ENCODE results near the gene PYGO2. TPM values are rescaled to one million over a fixed set of nuclear protein-coding genes. Genes with fewer than 3 reads are reported as not detected.

The PYGO2 gene
- total and polyA plus RNA-seq, 4 donors: 12.7 to 34.3 (median 28.2) TPM

- Histone ChIP-seq H3K27ac (ENCODE audit: low read depth, low read length) (no peak overlapping the region), H3K27me3 (ENCODE audit: control insufficient read depth, insufficient read depth, low read length) (no peaks in the 10 kb centered on the region), H3K36me3 (ENCODE audit: control insufficient read depth, insufficient read depth, low read length) (peaks cover 57% of the 10 kb centered on the region), H3K4me1 (ENCODE audit: control insufficient read depth, insufficient read depth, low read length) (peaks cover 31% of the 10 kb centered on the region), H3K9me3 (ENCODE audit: control insufficient read depth, insufficient read depth, low read length) (no peaks in the 10 kb centered on the region), H3K4me3 (ENCODE audit: low read depth, low read length) (no peak overlapping the region)
- no peak for DNase-seq (ENCODE audit: low read depth in 4 of 6, low spot score in 6 of 6)
- 89% methylated on average over 3 of the region's 11 CpGs for WGBS (ENCODE audit: insufficient coverage)
These were observed 13.5 kb downstream of the PYGO2 start for GRCh38 chr1:154948079-154948478.

GRCh38 chr1:154945962-154946850 is 15.4 kb downstream of the PYGO2 start:
- Histone ChIP-seq H3K9me3 (ENCODE audit: control insufficient read depth, insufficient read depth, low read length) (no peaks in the 10 kb centered on the region), H3K36me3 (ENCODE audit: control insufficient read depth, insufficient read depth, low read length) (peaks cover 43% of the 10 kb centered on the region), H3K27ac (ENCODE audit: low read depth, low read length) (no peak overlapping the region), H3K4me3 (ENCODE audit: low read depth, low read length) (no peak overlapping the region), H3K4me1 (ENCODE audit: control insufficient read depth, insufficient read depth, low read length) (peaks cover 32% of the 10 kb centered on the region), H3K27me3 (ENCODE audit: control insufficient read depth, insufficient read depth, low read length) (no peaks in the 10 kb centered on the region)
- 81% methylated on average over 16 of the region's 17 CpGs for WGBS (ENCODE audit: insufficient coverage)
- no peak for DNase-seq (ENCODE audit: low read depth in 4 of 6, low spot score in 6 of 6)

GRCh38 chr1:154945160-154945961 is 16.2 kb downstream of the PYGO2 start:
- H3K9me3 ChIP-seq (ENCODE audit: control insufficient read depth, insufficient read depth, low read length): no peaks in the 10 kb centered on the region
- H3K36me3 ChIP-seq (ENCODE audit: control insufficient read depth, insufficient read depth, low read length): peaks cover 35% of the 10 kb centered on the region
- 80% methylated on average over 14 of the region's 15 CpGs for WGBS (ENCODE audit: insufficient coverage)
- peaks cover 41% of the 10 kb centered on the region for H3K4me1 ChIP-seq (ENCODE audit: control insufficient read depth, insufficient read depth, low read length)
- H3K4me3 ChIP-seq (ENCODE audit: low read depth, low read length): no peak overlapping the region
- no peak for DNase-seq (ENCODE audit: low read depth in 4 of 6, low spot score in 6 of 6)
- no peaks in the 10 kb centered on the region for H3K27me3 ChIP-seq (ENCODE audit: control insufficient read depth, insufficient read depth, low read length)
- H3K27ac ChIP-seq (ENCODE audit: low read depth, low read length): no peak overlapping the region

- Histone ChIP-seq H3K4me1 (ENCODE audit: control insufficient read depth, insufficient read depth, low read length) (peaks cover 48% of the 10 kb centered on the region), H3K36me3 (ENCODE audit: control insufficient read depth, insufficient read depth, low read length) (peaks cover 32% of the 10 kb centered on the region), H3K4me3 (ENCODE audit: low read depth, low read length) (no peak overlapping the region), H3K9me3 (ENCODE audit: control insufficient read depth, insufficient read depth, low read length) (no peaks in the 10 kb centered on the region), H3K27ac (ENCODE audit: low read depth, low read length) (peak overlapping the region; percentile 54), H3K27me3 (ENCODE audit: control insufficient read depth, insufficient read depth, low read length) (no peaks in the 10 kb centered on the region)
- no peak for DNase-seq (ENCODE audit: low read depth in 4 of 6, low spot score in 6 of 6)
- WGBS (ENCODE audit: insufficient coverage): 47% methylated on average over 4 of the region's 9 CpGs
These were observed 17.0 kb downstream of the PYGO2 start for GRCh38 chr1:154944401-154945159.

- Histone ChIP-seq H3K27me3 (ENCODE audit: control insufficient read depth, insufficient read depth, low read length) (no peaks in the 10 kb centered on the region), H3K9me3 (ENCODE audit: control insufficient read depth, insufficient read depth, low read length) (no peaks in the 10 kb centered on the region), H3K27ac (ENCODE audit: low read depth, low read length) (peak overlapping the region; percentile 54), H3K36me3 (ENCODE audit: control insufficient read depth, insufficient read depth, low read length) (peaks cover 32% of the 10 kb centered on the region), H3K4me3 (ENCODE audit: low read depth, low read length) (no peak overlapping the region), H3K4me1 (ENCODE audit: control insufficient read depth, insufficient read depth, low read length) (peaks cover 48% of the 10 kb centered on the region)
- DNase-seq (ENCODE audit: low read depth in 4 of 6, low spot score in 6 of 6): peak in 2 of 6 donors; percentile 77 to 82
- 43% methylated on average over 5 of the region's 6 CpGs for WGBS (ENCODE audit: insufficient coverage)
These were observed 17.8 kb downstream of the PYGO2 start for GRCh38 chr1:154943649-154944400.

- peaks cover 53% of the 10 kb centered on the region for H3K4me1 ChIP-seq (ENCODE audit: control insufficient read depth, insufficient read depth, low read length)
- no peaks in the 10 kb centered on the region for H3K27me3 ChIP-seq (ENCODE audit: control insufficient read depth, insufficient read depth, low read length)
- H3K27ac ChIP-seq (ENCODE audit: low read depth, low read length): no peak overlapping the region
- 58% methylated on average over 4 of the region's 5 CpGs for WGBS (ENCODE audit: insufficient coverage)
- peaks cover 16% of the 10 kb centered on the region for H3K36me3 ChIP-seq (ENCODE audit: control insufficient read depth, insufficient read depth, low read length)
- H3K4me3 ChIP-seq (ENCODE audit: low read depth, low read length): no peak overlapping the region
- no peaks in the 10 kb centered on the region for H3K9me3 ChIP-seq (ENCODE audit: control insufficient read depth, insufficient read depth, low read length)
- DNase-seq (ENCODE audit: low read depth in 4 of 6, low spot score in 6 of 6): peak in 2 of 6 donors; percentile 67 to 69
These were observed 20.1 kb downstream of the PYGO2 start for GRCh38 chr1:154941333-154942013.

GRCh38 chr1:154940651-154941194 is 20.9 kb downstream of the PYGO2 start:
- H3K9me3 ChIP-seq (ENCODE audit: control insufficient read depth, insufficient read depth, low read length): no peaks in the 10 kb centered on the region
- no peak overlapping the region for H3K4me3 ChIP-seq (ENCODE audit: low read depth, low read length)
- H3K36me3 ChIP-seq (ENCODE audit: control insufficient read depth, insufficient read depth, low read length): peaks cover 9% of the 10 kb centered on the region
- H3K27ac ChIP-seq (ENCODE audit: low read depth, low read length): peak overlapping the region; percentile 37
- peak in 2 of 6 donors; percentile 39 to 64 for DNase-seq (ENCODE audit: low read depth in 4 of 6, low spot score in 6 of 6)
- H3K27me3 ChIP-seq (ENCODE audit: control insufficient read depth, insufficient read depth, low read length): no peaks in the 10 kb centered on the region
- WGBS (ENCODE audit: insufficient coverage): 61% methylated on average over 6 of the region's 8 CpGs
- peaks cover 61% of the 10 kb centered on the region for H3K4me1 ChIP-seq (ENCODE audit: control insufficient read depth, insufficient read depth, low read length)

- Histone ChIP-seq H3K27me3 (ENCODE audit: control insufficient read depth, insufficient read depth, low read length) (no peaks in the 10 kb centered on the region), H3K27ac (ENCODE audit: low read depth, low read length) (no peak overlapping the region), H3K36me3 (ENCODE audit: control insufficient read depth, insufficient read depth, low read length) (peaks cover 5% of the 10 kb centered on the region), H3K4me1 (ENCODE audit: control insufficient read depth, insufficient read depth, low read length) (peaks cover 62% of the 10 kb centered on the region), H3K4me3 (ENCODE audit: low read depth, low read length) (no peak overlapping the region), H3K9me3 (ENCODE audit: control insufficient read depth, insufficient read depth, low read length) (no peaks in the 10 kb centered on the region)
- DNase-seq (ENCODE audit: low read depth in 4 of 6, low spot score in 6 of 6): no peak
- no CpG with 5 or more reads among the region's 1 CpG for WGBS (ENCODE audit: insufficient coverage)
These were observed 21.4 kb downstream of the PYGO2 start for GRCh38 chr1:154940213-154940560.
